ENCODE results near the gene BACH2. TPM values are rescaled to one million over a fixed set of nuclear protein-coding genes. Genes with fewer than 3 reads are reported as not detected.

BACH2 gene
- total RNA-seq, 1 donor from 2014 or later, result 34.1 TPM

DNA sequence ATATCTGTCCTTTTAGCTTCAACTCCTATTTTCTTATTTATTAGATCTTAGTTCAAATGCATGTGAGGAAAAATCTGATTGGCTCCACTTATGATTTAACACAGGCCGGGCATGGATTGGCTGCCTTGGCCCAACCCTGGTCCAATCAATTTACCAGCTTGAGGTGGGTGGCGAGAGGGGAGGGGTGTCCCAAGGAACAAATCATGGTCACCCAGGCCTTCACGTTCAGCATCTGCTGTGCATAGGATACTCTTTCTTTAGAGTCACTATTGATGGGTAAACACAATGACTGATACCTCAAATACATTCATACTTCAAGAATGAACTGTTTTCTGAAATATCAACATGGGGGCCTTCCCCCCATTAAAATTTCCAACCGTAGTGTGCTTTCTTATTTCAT is 14.9 kb upstream of the BACH2 start:
- Mint-ChIP-seq H3K4me3 (no peak overlapping the region), H3K4me1 (no peaks in the 10 kb centered on the region), H3K27me3 (ENCODE audit: low read depth) (peaks cover 6% of the 10 kb centered on the region), H3K27ac (no peak overlapping the region), H3K36me3 (no peaks in the 10 kb centered on the region), H3K9me3 (no peaks in the 10 kb centered on the region)
- TF ChIP-seq, protein P1, sequence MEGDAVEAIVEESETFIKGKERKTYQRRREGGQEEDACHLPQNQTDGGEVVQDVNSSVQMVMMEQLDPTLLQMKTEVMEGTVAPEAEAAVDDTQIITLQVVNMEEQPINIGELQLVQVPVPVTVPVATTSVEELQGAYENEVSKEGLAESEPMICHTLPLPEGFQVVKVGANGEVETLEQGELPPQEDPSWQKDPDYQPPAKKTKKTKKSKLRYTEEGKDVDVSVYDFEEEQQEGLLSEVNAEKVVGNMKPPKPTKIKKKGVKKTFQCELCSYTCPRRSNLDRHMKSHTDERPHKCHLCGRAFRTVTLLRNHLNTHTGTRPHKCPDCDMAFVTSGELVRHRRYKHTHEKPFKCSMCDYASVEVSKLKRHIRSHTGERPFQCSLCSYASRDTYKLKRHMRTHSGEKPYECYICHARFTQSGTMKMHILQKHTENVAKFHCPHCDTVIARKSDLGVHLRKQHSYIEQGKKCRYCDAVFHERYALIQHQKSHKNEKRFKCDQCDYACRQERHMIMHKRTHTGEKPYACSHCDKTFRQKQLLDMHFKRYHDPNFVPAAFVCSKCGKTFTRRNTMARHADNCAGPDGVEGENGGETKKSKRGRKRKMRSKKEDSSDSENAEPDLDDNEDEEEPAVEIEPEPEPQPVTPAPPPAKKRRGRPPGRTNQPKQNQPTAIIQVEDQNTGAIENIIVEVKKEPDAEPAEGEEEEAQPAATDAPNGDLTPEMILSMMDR (IDR thresholded peaks at IDR 0.05; ENCODE audit: unreplicated experiment), result no peak
- DNase-seq (ENCODE audit: low spot score in 2 of 2, unreplicated experiment in 2 of 2), result no peak

DNA sequence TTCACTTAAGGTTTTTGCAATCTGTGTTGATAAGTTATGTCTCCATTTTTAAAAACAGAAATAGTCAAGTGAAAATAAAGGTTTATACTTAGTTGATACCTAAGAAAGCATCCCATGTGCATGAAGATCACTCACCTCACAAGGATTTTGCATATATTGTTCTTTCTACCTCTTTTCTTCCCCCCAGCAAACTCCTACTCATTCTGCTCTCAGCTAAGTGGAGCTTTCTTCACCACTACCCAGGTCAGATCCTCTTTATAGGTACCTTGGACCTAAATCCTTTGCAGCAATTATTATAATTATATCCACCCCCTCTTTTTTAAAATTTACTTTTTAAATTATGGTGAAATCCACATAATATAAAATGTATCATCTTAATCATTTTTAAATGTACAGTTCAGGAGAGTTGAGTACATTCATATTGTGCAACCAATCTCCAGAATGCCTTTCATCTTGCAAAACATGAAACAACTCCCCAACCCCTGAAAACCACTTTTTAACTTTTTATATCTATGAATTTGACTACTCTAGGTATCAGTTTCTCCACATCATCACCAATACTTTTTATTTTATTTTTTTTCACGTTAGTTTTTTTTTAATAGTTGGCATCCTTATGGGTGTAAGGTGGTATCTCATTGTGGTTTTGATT is 9.3 kb upstream of the BACH2 start:
- peaks cover 3% of the 10 kb centered on the region for H3K4me1 Mint-ChIP-seq
- no peak for DNase-seq (ENCODE audit: low spot score in 2 of 2, unreplicated experiment in 2 of 2)
- no peak overlapping the region for H3K4me3 Mint-ChIP-seq
- H3K27ac Mint-ChIP-seq, result no peak overlapping the region
- peaks cover 2% of the 10 kb centered on the region for H3K27me3 Mint-ChIP-seq (ENCODE audit: low read depth)
- TF ChIP-seq, protein P1 (IDR thresholded peaks at IDR 0.05; ENCODE audit: unreplicated experiment), result no peak
- H3K36me3 Mint-ChIP-seq, result no peaks in the 10 kb centered on the region
- H3K9me3 Mint-ChIP-seq, result no peaks in the 10 kb centered on the region

DNA sequence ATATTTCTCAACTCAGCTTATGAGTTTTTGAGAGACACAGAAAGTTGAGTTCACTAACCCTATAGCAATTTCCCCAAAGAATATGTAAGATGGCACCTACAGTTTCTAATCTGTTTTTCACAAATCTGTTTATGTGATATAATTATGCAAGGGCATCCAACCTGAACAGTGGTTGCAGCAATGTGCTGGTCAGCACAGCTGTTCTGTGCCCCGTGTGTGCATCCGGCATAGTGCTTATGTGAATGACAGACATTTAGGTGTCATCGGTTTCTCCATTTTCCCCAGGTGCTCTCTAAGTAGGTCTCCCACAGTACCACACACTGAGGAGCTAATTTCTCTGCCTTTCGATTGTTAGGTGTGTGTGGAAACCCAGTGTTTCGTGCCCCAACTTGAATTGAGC is 7.7 kb upstream of the BACH2 start:
- Mint-ChIP-seq H3K9me3 (no peaks in the 10 kb centered on the region), H3K27ac (no peak overlapping the region), H3K27me3 (ENCODE audit: low read depth) (peaks cover 2% of the 10 kb centered on the region), H3K4me3 (no peak overlapping the region), H3K36me3 (no peaks in the 10 kb centered on the region), H3K4me1 (peaks cover 3% of the 10 kb centered on the region)
- no peak for DNase-seq (ENCODE audit: low spot score in 2 of 2, unreplicated experiment in 2 of 2)
- TF ChIP-seq, protein P1 (IDR thresholded peaks at IDR 0.05; ENCODE audit: unreplicated experiment), result no peak

DNA sequence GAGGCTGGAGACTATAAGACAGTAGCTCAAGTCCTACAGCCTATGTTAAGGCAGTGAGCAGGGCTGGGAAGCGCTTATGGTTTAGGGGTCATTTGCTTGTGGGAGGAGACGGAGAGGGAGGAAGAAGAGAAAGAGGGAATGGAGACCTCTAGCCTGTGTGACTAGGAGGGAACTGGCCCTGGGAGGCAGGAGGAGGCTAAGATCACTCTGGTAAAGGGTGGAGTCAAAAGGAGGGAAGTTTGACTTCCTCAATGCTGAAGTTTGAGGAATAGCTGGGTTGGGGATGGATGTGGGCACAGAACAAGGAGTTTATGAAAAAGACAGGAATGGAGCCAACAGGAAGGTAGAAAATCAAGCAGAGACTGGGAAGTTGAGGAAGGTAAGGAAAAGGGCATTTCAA is 6.4 kb upstream of the BACH2 start:
- peaks cover 8% of the 10 kb centered on the region for H3K4me1 Mint-ChIP-seq
- H3K27ac Mint-ChIP-seq, result no peak overlapping the region
- TF ChIP-seq, protein P1 (IDR thresholded peaks at IDR 0.05; ENCODE audit: unreplicated experiment), result no peak
- no peak for DNase-seq (ENCODE audit: low spot score in 2 of 2, unreplicated experiment in 2 of 2)
- peaks cover 2% of the 10 kb centered on the region for H3K27me3 Mint-ChIP-seq (ENCODE audit: low read depth)
- no peaks in the 10 kb centered on the region for H3K36me3 Mint-ChIP-seq
- H3K4me3 Mint-ChIP-seq, result no peak overlapping the region
- no peaks in the 10 kb centered on the region for H3K9me3 Mint-ChIP-seq

DNA sequence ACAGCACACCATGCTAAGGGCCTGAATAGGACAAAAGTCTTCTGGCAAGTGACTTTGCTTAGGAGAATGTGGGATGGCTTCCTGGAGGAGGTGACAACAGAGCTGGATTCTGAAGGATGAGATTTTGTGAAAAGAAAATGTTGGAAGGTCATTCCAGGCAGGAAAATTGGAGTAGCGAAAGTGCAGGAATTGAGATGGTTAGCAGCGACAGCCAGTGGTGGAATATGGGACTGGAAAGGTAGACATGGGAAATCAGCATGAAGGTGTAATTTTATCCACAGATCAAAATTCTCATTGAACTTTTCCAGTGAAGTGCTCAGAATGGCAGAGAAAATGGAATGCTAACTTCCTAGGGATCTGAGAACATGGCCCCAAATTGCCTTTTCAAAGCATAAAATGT is 5.7 kb upstream of the BACH2 start:
- TF ChIP-seq, protein P1 (IDR thresholded peaks at IDR 0.05; ENCODE audit: unreplicated experiment), result no peak
- peaks cover 15% of the 10 kb centered on the region for H3K4me1 Mint-ChIP-seq
- no peaks in the 10 kb centered on the region for H3K9me3 Mint-ChIP-seq
- H3K27me3 Mint-ChIP-seq (ENCODE audit: low read depth), result peaks cover 2% of the 10 kb centered on the region
- no peak overlapping the region for H3K4me3 Mint-ChIP-seq
- no peak for DNase-seq (ENCODE audit: low spot score in 2 of 2, unreplicated experiment in 2 of 2)
- H3K36me3 Mint-ChIP-seq, result no peaks in the 10 kb centered on the region
- no peak overlapping the region for H3K27ac Mint-ChIP-seq

DNA sequence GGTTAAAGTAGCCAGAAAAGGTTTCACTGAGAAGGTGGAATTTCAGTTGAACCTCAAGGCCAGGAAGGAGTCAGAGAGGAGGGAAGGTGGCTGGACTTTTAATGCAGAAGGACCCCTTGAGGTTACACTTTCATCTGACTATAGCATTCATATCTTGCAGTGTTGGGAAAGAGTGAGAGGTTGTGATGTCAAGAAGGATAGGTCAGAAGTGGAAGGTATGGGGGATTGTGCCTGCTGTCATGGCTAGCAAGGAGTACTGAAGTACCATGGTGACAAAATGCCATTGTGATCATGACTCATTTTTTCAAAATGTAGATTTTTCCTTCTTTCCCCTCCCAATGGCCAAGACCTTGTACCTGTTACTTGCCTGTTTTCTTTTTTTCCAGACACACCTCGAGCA is 5.2 kb upstream of the BACH2 start:
- peaks cover 15% of the 10 kb centered on the region for H3K4me1 Mint-ChIP-seq
- no peak for DNase-seq (ENCODE audit: low spot score in 2 of 2, unreplicated experiment in 2 of 2)
- TF ChIP-seq, protein P1 (IDR thresholded peaks at IDR 0.05; ENCODE audit: unreplicated experiment), result no peak
- peaks cover 2% of the 10 kb centered on the region for H3K27me3 Mint-ChIP-seq (ENCODE audit: low read depth)
- no peaks in the 10 kb centered on the region for H3K36me3 Mint-ChIP-seq
- H3K27ac Mint-ChIP-seq, result no peak overlapping the region
- no peak overlapping the region for H3K4me3 Mint-ChIP-seq
- no peaks in the 10 kb centered on the region for H3K9me3 Mint-ChIP-seq

Data from mesothelial cell of epicardium (in vitro differentiated cells).